GM19438 (cell line): ENCODE results near the gene TMEM270.
"Not testable (repeated sequence)": the region's sequence is repeated elsewhere in the genome, so short reads cannot be mapped to it uniquely, and the experiment has no call there.

Experiments used
- ATAC-seq: cut with Tn5 transposase; IDR thresholded peaks from one replicate; pipeline ENCODE4 v1.9.1; 2021; ENCODE audit warnings: low read depth; ENCODE audit not compliant: unreplicated experiment

TMEM270 gene

GRCh38 chr7:73831834-73832651, 28.9 kb upstream of the TMEM270 start:
- ATAC-seq = no peak

DNA sequence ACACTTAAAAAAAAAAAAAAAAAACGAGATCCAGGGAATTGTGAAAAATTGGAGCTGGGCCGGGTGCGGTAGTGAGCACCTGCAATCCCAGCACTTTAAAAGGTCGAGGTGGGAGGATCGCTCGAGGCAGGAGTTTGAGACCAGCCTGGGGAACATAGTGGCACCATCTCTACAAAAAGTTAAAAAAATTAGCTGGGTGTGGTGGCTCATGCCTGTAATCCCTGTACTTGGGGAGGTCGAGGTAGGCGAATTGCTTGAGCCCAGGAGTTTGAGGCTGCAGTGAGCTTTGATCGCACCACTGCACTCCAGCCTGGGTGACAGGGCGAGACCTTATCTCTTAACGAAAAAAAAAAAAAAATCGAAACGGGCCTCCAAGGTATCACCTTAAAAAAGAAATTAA, 28.2 kb upstream of the TMEM270 start:
- no peak for ATAC-seq

GRCh38 chr7:73833251-73833919, 27.6 kb upstream of the TMEM270 start:
- no peak for ATAC-seq

- no peak for ATAC-seq
Measured at GRCh38 chr7:73834626-73835191, 26.2 kb upstream of the TMEM270 start.

- not testable (repeated sequence) for ATAC-seq
Measured at GRCh38 chr7:73837167-73837566, 23.8 kb upstream of the TMEM270 start.

DNA sequence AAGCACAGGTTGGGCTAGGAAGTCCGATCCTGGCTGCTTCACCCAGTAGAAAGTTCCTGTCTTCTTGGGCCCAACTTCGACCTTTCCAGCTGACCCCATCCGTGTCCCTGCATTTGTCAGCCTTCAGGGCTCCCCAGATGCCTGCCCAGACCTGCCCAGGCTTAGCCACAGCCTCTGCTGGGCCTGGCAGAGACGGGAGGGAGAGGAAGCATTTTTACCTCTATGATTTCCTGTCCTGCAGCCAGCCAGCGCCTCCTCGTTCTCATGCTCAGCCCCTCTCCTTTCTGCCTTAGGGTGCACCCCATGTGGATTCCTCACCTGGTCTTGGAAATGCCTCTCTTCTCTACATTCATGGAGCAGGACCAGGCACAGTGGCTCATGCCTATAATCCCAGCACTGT, 22.3 kb upstream of the TMEM270 start:
- ATAC-seq = no peak

DNA sequence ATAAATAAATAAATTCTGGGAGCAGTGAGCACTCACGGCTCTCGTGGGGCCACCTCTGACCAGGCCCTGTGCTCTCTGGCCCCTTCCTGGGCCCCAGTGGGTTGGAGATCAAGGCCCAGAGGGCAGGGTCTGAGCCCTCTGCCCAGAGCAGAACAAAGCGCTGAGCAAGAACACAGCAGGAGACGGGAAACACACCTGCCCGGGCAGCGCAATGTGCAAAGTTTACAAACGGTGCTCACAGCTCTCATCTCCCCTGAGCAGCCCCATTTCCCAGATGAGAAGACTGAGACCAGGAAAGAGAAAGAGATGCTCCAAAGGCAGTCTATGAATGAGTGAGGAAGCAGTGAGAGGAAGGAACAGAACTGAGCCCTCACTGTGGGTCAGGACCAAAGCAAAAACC, 21.7 kb upstream of the TMEM270 start:
- no peak for ATAC-seq

- no peak for ATAC-seq
Measured at GRCh38 chr7:73839743-73840714, 20.9 kb upstream of the TMEM270 start.

GRCh38 chr7:73840715-73841379, 20.1 kb upstream of the TMEM270 start:
- ATAC-seq = no peak

GRCh38 chr7:73841689-73842066, 19.3 kb upstream of the TMEM270 start:
- no peak for ATAC-seq

GRCh38 chr7:73842067-73842976, 18.6 kb upstream of the TMEM270 start, which contains the start of gene METTL27:
METTL27 (minus strand) TSS chr7:73842516; CDS start chr7:73842140, 376 bp downstream.
- peak; percentile 98 for ATAC-seq

GRCh38 chr7:73844131-73844547, 16.8 kb upstream of the TMEM270 start:
- ATAC-seq = no peak

GRCh38 chr7:73844848-73845460, 16.0 kb upstream of the TMEM270 start:
- ATAC-seq = no peak

GRCh38 chr7:73845701-73846195, 15.2 kb upstream of the TMEM270 start:
- not testable (repeated sequence) for ATAC-seq

DNA sequence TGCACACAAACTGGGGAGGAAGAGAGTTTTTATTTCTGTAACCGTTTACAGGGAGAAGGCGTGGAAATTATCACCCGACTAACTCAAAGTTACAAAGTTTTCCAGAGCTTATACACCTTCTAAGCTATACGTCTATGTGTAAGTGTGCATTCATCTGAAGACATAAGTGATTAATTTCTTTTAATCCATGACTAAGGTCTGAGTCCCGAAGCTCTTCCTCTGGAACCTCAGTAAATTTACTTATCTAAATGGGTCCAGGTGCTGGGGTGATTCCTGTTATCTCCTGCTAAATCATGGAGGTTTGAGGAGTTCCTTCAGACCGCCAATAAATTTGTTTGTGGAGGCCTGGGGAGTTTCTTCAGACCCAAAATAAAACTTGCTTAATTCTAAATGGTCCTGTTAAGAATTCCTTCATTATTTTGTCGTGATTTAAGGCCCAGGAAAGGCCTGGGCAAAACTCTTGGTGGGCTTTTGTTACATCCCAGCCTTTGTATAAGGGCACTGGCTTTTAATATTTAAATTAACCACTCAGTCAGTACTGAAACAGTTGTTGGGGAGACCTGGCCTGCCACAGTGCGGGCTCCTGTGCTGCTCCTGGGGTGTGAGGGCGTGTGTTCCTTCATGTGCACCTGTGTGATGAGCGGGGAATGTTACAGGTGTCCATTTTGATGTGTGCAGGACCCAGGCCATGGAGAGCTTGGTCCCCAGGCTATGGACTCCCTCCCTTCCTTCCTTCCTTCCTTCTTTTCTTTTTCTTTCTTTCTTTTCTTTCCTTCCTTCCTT, 12.8 kb upstream of the TMEM270 start:
- no peak for ATAC-seq

GRCh38 chr7:73850781-73851207, 10.2 kb upstream of the TMEM270 start:
- ATAC-seq = no peak
